ENCODE measurements around the gene CYP2D6. TPM values are rescaled to one million over a fixed set of nuclear protein-coding genes. Genes with fewer than 3 reads are reported as not detected.

The CYP2D6 gene
- total and polyA plus RNA-seq, 10 of the 15 experiments (the other 5 are each of a cell fraction or from before 2014, with no cell fraction given): 0.08 to 1.4 (median 0.39) TPM

DNA sequence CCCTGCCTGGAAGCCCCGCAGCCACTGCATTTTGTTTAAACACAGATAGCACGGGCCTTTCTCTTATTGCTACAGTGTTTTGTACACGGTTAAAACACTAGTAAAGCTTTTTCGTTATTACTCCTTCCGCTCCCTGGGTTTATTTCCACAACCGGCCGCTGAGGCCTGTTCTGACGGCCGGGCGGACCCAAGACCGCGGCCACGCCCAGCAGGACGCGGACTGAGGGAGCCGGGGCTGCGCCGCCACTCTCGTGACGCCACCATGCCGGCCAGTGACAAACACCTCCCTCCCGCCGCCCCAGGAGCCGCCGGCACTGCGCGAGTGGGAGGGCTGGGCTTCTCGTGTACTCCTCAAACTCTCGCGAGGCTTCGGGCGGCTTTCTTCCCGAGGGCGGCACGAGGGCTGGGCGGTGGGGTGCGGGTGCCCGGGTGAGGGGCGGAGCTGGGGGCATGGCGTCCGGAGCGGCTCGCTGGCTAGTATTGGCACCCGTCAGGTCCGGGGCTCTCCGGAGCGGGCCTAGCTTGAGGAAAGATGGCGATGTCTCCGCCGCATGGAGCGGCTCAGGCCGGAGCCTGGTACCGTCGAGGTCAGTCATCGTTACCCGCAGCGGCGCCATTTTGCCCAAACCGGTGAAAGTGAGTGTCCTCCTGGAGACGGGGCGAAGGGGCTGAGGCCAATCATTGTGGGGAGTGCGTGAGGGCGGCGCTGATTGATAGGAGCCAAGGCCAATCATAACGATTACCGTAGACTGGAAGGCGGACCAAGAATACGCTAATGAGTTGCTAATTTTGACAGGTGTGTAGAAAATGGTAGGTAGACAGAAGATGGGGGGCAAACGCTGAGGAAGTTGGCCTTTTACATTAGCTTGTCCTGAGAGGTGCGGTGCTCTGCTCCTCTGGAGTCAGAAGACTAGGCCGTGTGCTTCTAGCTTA lies 51.0 kb downstream of the CYP2D6 start, which contains the start of gene SMDT1 (continued):
- TF ChIP-seq, protein P1, sequence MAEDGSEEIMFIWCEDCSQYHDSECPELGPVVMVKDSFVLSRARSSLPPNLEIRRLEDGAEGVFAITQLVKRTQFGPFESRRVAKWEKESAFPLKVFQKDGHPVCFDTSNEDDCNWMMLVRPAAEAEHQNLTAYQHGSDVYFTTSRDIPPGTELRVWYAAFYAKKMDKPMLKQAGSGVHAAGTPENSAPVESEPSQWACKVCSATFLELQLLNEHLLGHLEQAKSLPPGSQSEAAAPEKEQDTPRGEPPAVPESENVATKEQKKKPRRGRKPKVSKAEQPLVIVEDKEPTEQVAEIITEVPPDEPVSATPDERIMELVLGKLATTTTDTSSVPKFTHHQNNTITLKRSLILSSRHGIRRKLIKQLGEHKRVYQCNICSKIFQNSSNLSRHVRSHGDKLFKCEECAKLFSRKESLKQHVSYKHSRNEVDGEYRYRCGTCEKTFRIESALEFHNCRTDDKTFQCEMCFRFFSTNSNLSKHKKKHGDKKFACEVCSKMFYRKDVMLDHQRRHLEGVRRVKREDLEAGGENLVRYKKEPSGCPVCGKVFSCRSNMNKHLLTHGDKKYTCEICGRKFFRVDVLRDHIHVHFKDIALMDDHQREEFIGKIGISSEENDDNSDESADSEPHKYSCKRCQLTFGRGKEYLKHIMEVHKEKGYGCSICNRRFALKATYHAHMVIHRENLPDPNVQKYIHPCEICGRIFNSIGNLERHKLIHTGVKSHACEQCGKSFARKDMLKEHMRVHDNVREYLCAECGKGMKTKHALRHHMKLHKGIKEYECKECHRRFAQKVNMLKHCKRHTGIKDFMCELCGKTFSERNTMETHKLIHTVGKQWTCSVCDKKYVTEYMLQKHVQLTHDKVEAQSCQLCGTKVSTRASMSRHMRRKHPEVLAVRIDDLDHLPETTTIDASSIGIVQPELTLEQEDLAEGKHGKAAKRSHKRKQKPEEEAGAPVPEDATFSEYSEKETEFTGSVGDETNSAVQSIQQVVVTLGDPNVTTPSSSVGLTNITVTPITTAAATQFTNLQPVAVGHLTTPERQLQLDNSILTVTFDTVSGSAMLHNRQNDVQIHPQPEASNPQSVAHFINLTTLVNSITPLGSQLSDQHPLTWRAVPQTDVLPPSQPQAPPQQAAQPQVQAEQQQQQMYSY (CRISPR knock-in tag; IDR thresholded peaks at IDR 0.05): 0 out of 2 replicates have a peak, but pooled peaks have one; percentile 70
- TF ChIP-seq WRNIP1 (IDR thresholded peaks at IDR 0.05; ENCODE audit: borderline replicate concordance, low read depth, low read length): peak; percentile 61; the same call in 1 of the 2 replicates
- no peak for TF ChIP-seq CUX1 (IDR thresholded peaks at IDR 0.05; ENCODE audit: insufficient replicate concordance, low read depth, low read length)
- no peak for TF ChIP-seq RCOR1 (conservative IDR thresholded peaks at IDR 0.05; ENCODE audit: low read depth, low read length)
- TF ChIP-seq FOXK2 (IDR thresholded peaks at IDR 0.05): no peak
- peak; percentile 98 for TF ChIP-seq NFYB (IDR thresholded peaks at IDR 0.05; ENCODE audit: insufficient read depth, low read depth, low read length)
- peak; percentile 71 for TF ChIP-seq MEF2B (IDR thresholded peaks at IDR 0.05; ENCODE audit: partially characterized antibody, poor library complexity, severe bottlenecking)
- 0 out of 2 replicates have a peak, but pooled peaks have one; percentile 32 for TF ChIP-seq MYB (IDR thresholded peaks at IDR 0.05; ENCODE audit: borderline replicate concordance, low read depth, low read length)
- no peak for TF ChIP-seq CHD4 (IDR thresholded peaks at IDR 0.05)
- peak; percentile 42 for TF ChIP-seq USF1 (IDR thresholded peaks at IDR 0.05; ENCODE audit: borderline replicate concordance, extremely low read length, insufficient read depth, low read depth, low read length)
- peak; percentile 59 for TF ChIP-seq BCL3 (IDR thresholded peaks at IDR 0.05; ENCODE audit: borderline replicate concordance, insufficient read depth, low read depth, low read length, poor library complexity, severe bottlenecking)
- TF ChIP-seq EGR1 (IDR thresholded peaks at IDR 0.05; ENCODE audit: borderline replicate concordance in 1 of 2, low read depth in 2 of 2, low read length in 2 of 2): 0 out of 3 replicates have a peak, but pooled peaks of 1 of the 2 experiments have one; percentile 53

All from GM12878 (cell line).